Activated naive CD4-positive, alpha-beta T cell treated with Interleukin-2 at 50 U/mL for 16 hours (primary cell): ENCODE measurements around the gene ATXN7.
A peak's percentile ranks its signal among the peaks of the same experiment; 100 is the strongest.

ENCODE experiments used
- DNase-seq: peaks from one replicate; pipeline ENCODE4 v3.0.0-alpha.2; 2020

Gene ATXN7

GRCh38 chr3:63864008-63864964 lies 619 bp downstream of the ATXN7 start:
- DNase-seq, result peak; percentile 46

DNA sequence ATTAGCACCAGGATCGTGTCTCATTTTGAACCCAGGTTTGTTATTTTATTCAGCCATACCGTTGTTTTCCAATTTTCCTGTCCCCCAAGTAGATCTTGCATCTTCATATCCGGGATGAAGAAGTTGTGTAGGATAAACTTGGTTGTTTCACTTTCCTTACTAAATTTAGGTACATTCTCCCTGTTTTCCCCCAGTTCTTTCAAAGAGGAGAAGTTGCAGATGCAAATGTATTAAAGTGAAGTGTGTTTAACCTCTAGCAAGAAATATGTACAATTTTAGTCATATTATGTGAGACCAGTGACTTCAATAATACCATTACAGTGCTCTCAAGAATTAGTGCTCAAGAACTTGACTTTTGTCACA lies 1.3 kb downstream of the ATXN7 start:
- no peak for DNase-seq

DNA sequence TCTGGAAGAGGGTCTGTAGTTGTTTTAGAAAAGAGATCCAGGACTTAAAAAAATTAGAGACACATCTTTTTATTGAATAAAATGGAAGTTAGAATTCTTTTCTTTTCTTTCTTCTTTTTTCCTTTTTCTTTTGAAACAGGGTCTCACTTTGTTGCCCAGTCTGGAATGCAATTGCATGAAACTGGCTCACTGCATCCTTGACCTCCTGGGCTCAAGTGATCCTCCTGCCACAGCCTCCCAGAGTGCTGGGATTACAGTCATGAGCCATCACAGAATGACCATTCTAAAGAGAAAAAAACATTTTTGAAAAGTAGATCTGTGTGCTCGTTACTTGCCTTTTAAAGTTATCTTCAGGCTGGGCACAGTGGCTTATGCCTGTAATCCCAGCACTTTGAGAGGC lies 3.6 kb downstream of the ATXN7 start:
- no peak for DNase-seq

GRCh38 chr3:63869940-63870614 lies 6.4 kb downstream of the ATXN7 start:
- no peak for DNase-seq

- no peak for DNase-seq
Observed at GRCh38 chr3:63870615-63871005, 6.9 kb downstream of the ATXN7 start.

DNA sequence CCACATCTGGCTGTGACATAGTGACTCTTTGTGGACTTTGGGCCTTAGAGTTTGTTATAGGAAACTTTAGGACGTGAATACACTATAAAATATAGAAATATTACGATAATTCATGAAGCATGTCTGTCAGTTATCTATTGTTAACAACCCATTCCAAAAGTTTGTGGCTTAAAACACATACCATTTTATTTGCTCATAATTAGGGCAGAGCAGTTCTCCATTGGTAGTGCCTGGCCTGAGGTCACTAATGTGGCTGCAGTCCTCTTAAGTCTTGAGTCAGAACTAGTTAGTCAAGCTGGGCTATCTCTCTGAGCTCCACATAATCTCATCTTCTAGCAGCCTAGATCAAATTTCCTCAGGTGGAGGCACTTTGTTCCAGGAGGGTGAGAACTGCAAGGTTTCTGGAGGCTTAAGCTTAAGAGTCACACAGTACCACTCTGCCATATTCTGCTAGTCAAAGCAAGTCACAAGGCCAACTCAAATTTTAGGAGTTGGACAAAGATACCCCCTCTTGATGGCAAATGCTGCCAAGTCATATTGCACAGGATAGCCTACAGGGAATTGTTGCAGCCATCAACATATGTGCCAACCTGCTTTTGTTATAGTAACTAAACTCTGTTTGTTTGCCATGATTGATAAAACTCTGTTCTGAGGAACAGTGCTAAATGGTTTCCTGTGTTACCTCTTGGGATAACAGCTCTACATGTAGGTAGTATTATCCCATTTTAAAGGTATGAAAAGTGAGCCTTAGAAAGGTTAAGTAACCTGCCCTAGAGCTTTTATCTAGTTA lies 8.7 kb downstream of the ATXN7 start:
- DNase-seq, result no peak

- DNase-seq, result no peak
Observed at GRCh38 chr3:63874769-63875168, 11.1 kb downstream of the ATXN7 start.

DNA sequence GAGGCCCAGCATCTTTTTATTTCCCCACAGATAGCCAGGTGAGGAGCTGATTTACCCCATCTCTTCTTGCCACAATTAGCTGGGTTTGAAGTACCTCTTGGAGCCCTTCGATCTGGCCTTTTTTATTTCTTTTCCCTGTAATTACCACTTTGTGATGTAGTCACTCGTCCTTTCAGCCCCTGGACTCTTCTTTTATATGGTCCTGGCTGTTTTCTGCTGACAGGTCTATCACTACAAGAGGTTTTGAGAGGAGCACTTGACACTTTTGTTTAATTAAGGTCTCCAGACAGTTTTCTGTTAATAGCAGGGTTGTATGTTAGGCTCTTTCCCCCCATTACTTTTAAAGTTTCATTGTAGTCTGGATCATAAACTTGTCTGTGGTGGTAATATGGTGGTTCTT lies 11.8 kb downstream of the ATXN7 start:
- DNase-seq, result no peak

DNA sequence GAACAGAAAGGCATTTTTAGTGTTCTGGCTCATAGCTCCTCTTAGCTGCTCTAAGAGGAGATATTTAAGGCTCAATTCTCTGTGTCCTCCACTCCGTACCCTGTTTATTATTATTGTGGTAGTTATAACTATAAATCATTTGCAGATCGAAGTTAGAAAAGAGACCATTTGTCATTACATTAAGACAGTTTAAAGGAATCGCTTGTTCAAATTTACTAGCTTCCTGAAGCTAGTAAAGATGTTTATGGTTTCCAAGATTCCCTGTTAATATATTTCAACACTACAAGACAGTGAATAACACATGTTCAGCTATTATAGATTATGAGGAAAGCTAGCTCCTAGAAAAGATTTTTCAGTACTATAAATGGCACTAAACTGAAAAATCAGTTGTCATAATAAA lies 12.6 kb downstream of the ATXN7 start:
- DNase-seq, result no peak

- no peak for DNase-seq
Observed at GRCh38 chr3:63877737-63878393, 14.2 kb downstream of the ATXN7 start.

- DNase-seq, result no peak
Observed at GRCh38 chr3:63878394-63879060, 14.9 kb downstream of the ATXN7 start.

- DNase-seq, result no peak
Observed at GRCh38 chr3:63880653-63881052, 17.0 kb downstream of the ATXN7 start.

DNA sequence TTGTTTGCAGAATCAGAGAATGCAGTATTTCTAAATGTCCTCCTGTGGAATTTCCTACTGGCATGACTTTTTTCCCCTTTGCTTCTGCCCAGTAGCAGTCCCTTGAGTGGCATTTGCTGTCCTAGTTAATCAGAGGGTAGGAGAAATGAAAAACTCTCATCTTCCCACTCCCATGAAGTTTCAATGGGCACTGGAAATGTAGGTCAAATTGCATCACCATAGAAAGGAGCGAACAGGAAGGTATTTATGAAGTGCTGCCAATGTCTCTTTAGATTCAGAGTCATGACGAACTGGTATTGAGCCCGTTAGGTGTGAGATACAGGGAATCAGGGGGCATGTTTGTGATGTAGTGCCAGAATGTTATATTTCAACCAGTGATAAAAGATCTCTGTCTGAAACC lies 23.2 kb downstream of the ATXN7 start:
- no peak for DNase-seq

- no peak for DNase-seq
Observed at GRCh38 chr3:63891518-63891917, 27.9 kb downstream of the ATXN7 start.

- no peak for DNase-seq
Observed at GRCh38 chr3:63892773-63893352, 29.2 kb downstream of the ATXN7 start.

- DNase-seq, result no peak
Observed at GRCh38 chr3:63895422-63896189, 31.9 kb downstream of the ATXN7 start.

DNA sequence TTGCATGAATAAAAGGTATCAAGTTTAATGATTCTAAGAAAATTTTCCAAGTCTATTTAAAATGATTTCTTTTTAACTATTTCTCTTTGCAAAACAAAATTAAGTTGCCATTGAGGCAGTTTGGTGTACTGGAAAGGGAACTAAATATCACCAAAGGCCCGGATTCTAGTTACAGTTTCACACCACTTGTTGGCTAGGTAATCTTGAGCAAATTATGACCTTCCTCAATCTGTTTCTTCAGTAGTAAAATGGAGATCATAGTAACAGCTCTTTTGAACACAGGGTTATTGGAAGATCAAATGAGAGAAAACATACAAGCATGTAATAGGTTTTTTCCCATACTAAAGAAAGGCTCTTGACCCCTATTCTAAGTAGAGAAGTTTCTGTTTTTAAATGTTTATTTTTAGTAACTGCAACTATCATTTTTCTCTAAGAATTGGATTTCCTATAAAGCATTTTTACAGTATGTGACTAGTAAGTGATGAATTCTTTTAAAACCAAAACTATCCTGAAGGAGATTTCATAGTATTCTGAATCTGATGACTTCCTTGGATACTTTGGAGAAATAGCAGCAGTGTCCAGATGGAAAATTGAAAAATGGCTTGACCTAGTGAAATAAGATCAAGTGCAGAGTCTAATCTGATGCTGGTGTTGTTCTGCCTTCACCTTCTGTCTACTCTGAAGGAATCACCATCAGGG lies 32.8 kb downstream of the ATXN7 start:
- DNase-seq, result no peak

- DNase-seq, result no peak
Observed at GRCh38 chr3:63900010-63900409, 36.3 kb downstream of the ATXN7 start.

- DNase-seq, result no peak
Observed at GRCh38 chr3:63900459-63900858, 36.8 kb downstream of the ATXN7 start.
